B cell (primary cell): ENCODE data around the gene DHX36.

Source experiments
- EZH2 ChIP-seq: IDR thresholded peaks from 2 replicates; pipeline ENCODE4 v1.6.1; 2012; ENCODE audit warnings: borderline replicate concordance, low read depth, mild to moderate bottlenecking, moderate library complexity, low read length; ENCODE audit not compliant: insufficient read depth, poor library complexity, severe bottlenecking
- TF ChIP-seq, protein P1 (sequence below): fragments of 200-600 bp; IDR thresholded peaks from one replicate; pipeline ENCODE4 v1.8.0; 2022; ENCODE audit warnings: antibody characterized with exemption, mild to moderate bottlenecking

DNA sequence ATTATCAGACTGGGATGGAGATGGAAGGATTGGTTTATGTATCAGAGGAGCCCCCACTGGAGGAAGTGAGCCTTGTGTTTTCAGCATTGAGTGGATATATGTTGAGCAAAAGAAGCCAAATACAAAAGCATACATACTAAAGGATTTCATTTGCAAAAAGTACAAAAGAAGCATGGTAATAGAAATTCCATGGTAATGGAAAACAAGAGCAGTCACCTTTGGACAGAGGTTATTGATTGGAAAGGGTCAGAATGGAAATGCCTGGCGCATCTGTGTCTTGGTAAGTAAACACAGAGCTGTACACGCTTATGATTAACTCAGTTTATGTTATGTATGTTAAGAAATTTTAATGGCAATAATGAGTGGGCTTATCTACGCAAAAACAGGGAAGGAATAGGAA lies 72.7 kb downstream of the DHX36 start:
- TF ChIP-seq, protein P1, sequence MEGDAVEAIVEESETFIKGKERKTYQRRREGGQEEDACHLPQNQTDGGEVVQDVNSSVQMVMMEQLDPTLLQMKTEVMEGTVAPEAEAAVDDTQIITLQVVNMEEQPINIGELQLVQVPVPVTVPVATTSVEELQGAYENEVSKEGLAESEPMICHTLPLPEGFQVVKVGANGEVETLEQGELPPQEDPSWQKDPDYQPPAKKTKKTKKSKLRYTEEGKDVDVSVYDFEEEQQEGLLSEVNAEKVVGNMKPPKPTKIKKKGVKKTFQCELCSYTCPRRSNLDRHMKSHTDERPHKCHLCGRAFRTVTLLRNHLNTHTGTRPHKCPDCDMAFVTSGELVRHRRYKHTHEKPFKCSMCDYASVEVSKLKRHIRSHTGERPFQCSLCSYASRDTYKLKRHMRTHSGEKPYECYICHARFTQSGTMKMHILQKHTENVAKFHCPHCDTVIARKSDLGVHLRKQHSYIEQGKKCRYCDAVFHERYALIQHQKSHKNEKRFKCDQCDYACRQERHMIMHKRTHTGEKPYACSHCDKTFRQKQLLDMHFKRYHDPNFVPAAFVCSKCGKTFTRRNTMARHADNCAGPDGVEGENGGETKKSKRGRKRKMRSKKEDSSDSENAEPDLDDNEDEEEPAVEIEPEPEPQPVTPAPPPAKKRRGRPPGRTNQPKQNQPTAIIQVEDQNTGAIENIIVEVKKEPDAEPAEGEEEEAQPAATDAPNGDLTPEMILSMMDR = no peak
- TF ChIP-seq EZH2 = no peak
